Measurements from ENCODE around the gene CEMIP.

DNA sequence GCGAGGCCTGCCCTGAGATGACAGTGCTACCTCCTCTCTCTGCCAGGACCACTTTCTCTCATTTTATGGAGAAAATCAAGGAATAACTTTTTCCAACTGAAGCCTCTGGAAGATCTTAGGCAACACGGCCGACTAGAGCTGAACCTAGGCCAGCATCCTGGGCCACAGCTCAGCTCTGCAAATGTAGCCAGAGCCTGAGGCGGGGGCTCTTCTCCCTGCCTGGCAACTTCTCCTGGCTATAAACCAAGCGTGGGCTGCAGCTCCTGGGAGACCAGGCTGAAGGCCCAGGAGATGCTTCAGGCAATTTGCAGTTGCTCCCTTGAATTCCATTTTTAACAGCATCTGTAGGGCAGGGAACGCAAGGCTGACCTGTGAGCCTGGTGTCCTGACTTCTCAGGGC is 74.9 kb downstream of the CEMIP start:
- TF ChIP-seq CTCF (IDR thresholded peaks at IDR 0.05 in 4 of 5, conservative IDR thresholded peaks at IDR 0.05 in 1 of 5): no peak
- no peak for TF ChIP-seq POLR2A (IDR thresholded peaks at IDR 0.05)
